Upper lobe of left lung (tissue), 6 donors: ENCODE measurements around the gene FAM20A. TPM values are rescaled to one million over a fixed set of nuclear protein-coding genes. Genes with fewer than 3 reads are reported as not detected.

ENCODE experiments used
- ATAC-seq, 2 donors: fragments of 200-7000 bp; cut with Tn5 transposase; one replicate each; pipeline ENCODE4 v1.9.1; 2022; ENCODE audit warnings: mild to moderate bottlenecking in 2 of 2, moderate library complexity in 2 of 2; ENCODE audit not compliant: low FRiP score in 2 of 2
- DNase-seq, 2 donors: peaks; one replicate each; pipeline ENCODE4 v3.0.0-alpha.2; 2019 to 2020
- H3K27ac ChIP-seq, 4 donors: fragments of 200-600 bp; sonication (generic); one replicate each; pipeline ENCODE4 v1.5.1; 2016 to 2019
- H3K27me3 ChIP-seq, 4 donors: fragments of 200-600 bp; sonication (generic); one replicate each; pipeline ENCODE4 v1.5.1; 2017 to 2019
- H3K36me3 ChIP-seq, 4 donors: fragments of 200-600 bp; sonication (generic); one replicate each; pipeline ENCODE4 v1.5.1; 2016 to 2019
- H3K4me1 ChIP-seq, 4 donors: fragments of 200-600 bp; sonication (generic); one replicate each; pipeline ENCODE4 v1.5.1; 2018 to 2019
- H3K4me3 ChIP-seq, 4 donors: fragments of 200-600 bp; sonication (generic); one replicate each; pipeline ENCODE4 v1.5.1; 2017 to 2019; ENCODE audit warnings: mild to moderate bottlenecking in 2 of 4, moderate library complexity in 1 of 4
- H3K9me3 ChIP-seq, 4 donors: fragments of 200-600 bp; sonication (generic); one replicate each; pipeline ENCODE4 v1.5.1; 2018 to 2019
- CTCF ChIP-seq, 6 experiments: fragments of 450-650 bp in 4 of 6; fragments of 200-600 bp in 2 of 6; sonication (generic) in 2 of 6; IDR thresholded peaks; one replicate each; pipeline ENCODE4 v1.5.1; 2016 to 2019; ENCODE audit warnings: antibody characterized with exemption in 6 of 6
- EP300 ChIP-seq, 4 donors: sonication (generic); formaldehyde crosslinking; IDR thresholded peaks; one replicate each; pipeline ENCODE4 v1.5.1; 2017; ENCODE audit warnings: antibody characterized with exemption in 4 of 4, control low read depth in 2 of 4
- POLR2A ChIP-seq, 4 donors: fragments of 450-650 bp; IDR thresholded peaks; one replicate each; pipeline ENCODE4 v1.5.1; 2016 to 2017; ENCODE audit warnings: antibody characterized with exemption in 4 of 4, mild to moderate bottlenecking in 2 of 4
- POLR2AphosphoS5 ChIP-seq, 2 donors: sonication (generic); formaldehyde crosslinking; IDR thresholded peaks; one replicate each; pipeline ENCODE4 v1.5.1; 2017; ENCODE audit warnings: antibody characterized with exemption in 2 of 2
- WGBS, 2 donors: methylation state at CpG; one replicate each; pipeline ENCODE4 v1.1.5; 2017 to 2018; 5-methylcytosine and 5-hydroxymethylcytosine counted together
- total RNA-seq, 6 donors: library from RNA; depleted of rRNA in 4 of 6; stranded (reverse); fragments of >200 nt in 4 of 6; gene quantifications; one replicate each; pipeline versions ENCODE4 v1.1.0 to v1.2.1, GENCODE V29; 2016 to 2021
- donor health status: DM: no; HTN: no; CAD: no; lungs with moderate emphysema.
- donor health status: DM: no; HTN: yes; CAD: no; lungs with severe emphysema.

The FAM20A gene
- total RNA-seq, 6 donors from 2014 or later = 40.3 to 150 (median 59.7) TPM

GRCh38 chr17:68616334-68616733 lies 15.2 kb upstream of the FAM20A start:
- no peak for ATAC-seq
- H3K27me3 ChIP-seq = no peaks in the 10 kb centered on the region
- no peak for DNase-seq
- no peaks in the 10 kb centered on the region for H3K36me3 ChIP-seq
- no peaks in the 10 kb centered on the region for H3K9me3 ChIP-seq
- TF ChIP-seq EP300 (IDR thresholded peaks at IDR 0.05) = no peak
- no peak for TF ChIP-seq CTCF (IDR thresholded peaks at IDR 0.05)
- TF ChIP-seq POLR2A (IDR thresholded peaks at IDR 0.05) = no peak
- TF ChIP-seq POLR2AphosphoS5 (IDR thresholded peaks at IDR 0.05) = no peak
- peaks cover 0 to 8% (median 2%) of the 10 kb centered on the region in 4 donors for H3K4me1 ChIP-seq
- no peak overlapping the region for H3K4me3 ChIP-seq
- H3K27ac ChIP-seq = no peak overlapping the region

GRCh38 chr17:68614718-68615117 lies 13.6 kb upstream of the FAM20A start:
- H3K4me3 ChIP-seq = no peak overlapping the region
- ATAC-seq = no peak
- H3K4me1 ChIP-seq = peaks cover 0 to 8% (median 2%) of the 10 kb centered on the region in 4 donors
- no peaks in the 10 kb centered on the region for H3K27me3 ChIP-seq
- no peaks in the 10 kb centered on the region for H3K36me3 ChIP-seq
- peaks cover 0 to 12% (median 5%) of the 10 kb centered on the region in 4 donors for H3K9me3 ChIP-seq
- TF ChIP-seq POLR2AphosphoS5 (IDR thresholded peaks at IDR 0.05) (no peak), POLR2A (IDR thresholded peaks at IDR 0.05) (no peak), EP300 (IDR thresholded peaks at IDR 0.05) (no peak), CTCF (IDR thresholded peaks at IDR 0.05) (no peak)
- H3K27ac ChIP-seq = no peak overlapping the region
- DNase-seq = no peak
- 81 to 83% methylated on average over 5 of the region's 5 CpGs for WGBS, 2 donors

GRCh38 chr17:68613739-68614298 lies 12.7 kb upstream of the FAM20A start:
- H3K27ac ChIP-seq = no peak overlapping the region
- no peak overlapping the region for H3K4me3 ChIP-seq
- TF ChIP-seq POLR2AphosphoS5 (IDR thresholded peaks at IDR 0.05) = no peak
- TF ChIP-seq CTCF (IDR thresholded peaks at IDR 0.05) = peak; percentile 45 to 59 (median 56)
- TF ChIP-seq EP300 (IDR thresholded peaks at IDR 0.05) = no peak
- no peak for TF ChIP-seq POLR2A (IDR thresholded peaks at IDR 0.05)
- ATAC-seq = peak; percentile 72 to 91
- peaks cover 0 to 8% (median 2%) of the 10 kb centered on the region in 4 donors for H3K4me1 ChIP-seq
- H3K27me3 ChIP-seq = no peaks in the 10 kb centered on the region
- H3K36me3 ChIP-seq = no peaks in the 10 kb centered on the region
- WGBS, 2 donors = 49 to 53% methylated on average over 5 of the region's 5 CpGs
- DNase-seq = peak in 1 of 2 donors; percentile 59
- H3K9me3 ChIP-seq = peaks cover 7 to 21% (median 11%) of the 10 kb centered on the region in 4 donors

GRCh38 chr17:68612923-68613292 lies 11.7 kb upstream of the FAM20A start:
- Histone ChIP-seq H3K4me3 (no peak overlapping the region), H3K9me3 (peaks cover 14 to 30% (median 18%) of the 10 kb centered on the region in 4 donors), H3K27me3 (no peaks in the 10 kb centered on the region), H3K4me1 (peaks cover 0 to 8% (median 2%) of the 10 kb centered on the region in 4 donors), H3K27ac (no peak overlapping the region), H3K36me3 (no peaks in the 10 kb centered on the region)
- DNase-seq (no peak), ATAC-seq (no peak)
- TF ChIP-seq POLR2AphosphoS5 (IDR thresholded peaks at IDR 0.05) (no peak), POLR2A (IDR thresholded peaks at IDR 0.05) (no peak), EP300 (IDR thresholded peaks at IDR 0.05) (no peak), CTCF (IDR thresholded peaks at IDR 0.05) (no peak)
